ENCODE data around the gene TBX1.
"Not testable (repeated sequence)": the region's sequence is repeated elsewhere in the genome, so short reads cannot be mapped to it uniquely, and the experiment has no call there.

Gene TBX1

DNA sequence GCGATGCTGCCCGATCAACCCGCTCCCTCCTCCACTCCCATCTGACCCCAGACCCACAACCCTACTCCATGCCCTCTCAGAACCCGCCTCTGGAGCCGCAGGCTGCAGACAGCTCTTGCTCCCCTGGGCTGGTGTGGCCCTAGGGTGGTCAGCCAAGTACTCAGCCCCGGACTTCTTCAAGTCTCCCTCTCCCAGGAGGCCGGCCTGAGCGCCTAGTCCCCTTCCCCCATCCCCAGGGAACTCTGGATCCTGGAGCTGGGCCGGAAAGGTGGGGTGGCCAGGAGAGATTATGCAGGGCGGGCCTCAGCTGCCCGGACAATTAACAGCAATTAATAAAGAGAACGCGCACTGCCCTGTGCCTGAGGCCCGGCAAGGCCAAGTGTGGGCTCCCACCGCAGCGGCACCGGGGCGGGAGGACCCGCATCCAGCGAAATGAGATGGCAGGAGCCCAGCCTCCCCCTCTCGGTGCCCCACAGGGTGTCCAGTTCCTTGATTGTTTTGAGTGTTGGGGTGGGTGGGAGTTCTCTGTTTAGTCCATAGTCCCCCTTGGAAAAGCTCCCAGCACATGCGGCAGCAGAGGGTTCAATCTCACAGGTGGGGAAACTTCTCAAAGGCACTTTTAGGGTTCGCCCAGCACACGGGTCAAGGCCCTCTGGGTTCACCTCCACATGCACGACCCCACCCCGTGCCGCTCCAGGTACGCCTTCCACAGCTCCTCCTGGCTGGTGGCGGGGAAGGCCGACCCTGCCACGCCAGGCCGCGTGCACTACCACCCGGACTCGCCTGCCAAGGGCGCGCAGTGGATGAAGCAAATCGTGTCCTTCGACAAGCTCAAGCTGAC, 3.1 kb downstream of the TBX1 start:
- no peak for DNase-seq (ENCODE audit: low read depth in 1 of 2, low spot score in 1 of 2)

GRCh38 chr22:19764299-19764593, 3.7 kb downstream of the TBX1 start:
- DNase-seq (ENCODE audit: low read depth in 1 of 2, low spot score in 1 of 2): no peak

DNA sequence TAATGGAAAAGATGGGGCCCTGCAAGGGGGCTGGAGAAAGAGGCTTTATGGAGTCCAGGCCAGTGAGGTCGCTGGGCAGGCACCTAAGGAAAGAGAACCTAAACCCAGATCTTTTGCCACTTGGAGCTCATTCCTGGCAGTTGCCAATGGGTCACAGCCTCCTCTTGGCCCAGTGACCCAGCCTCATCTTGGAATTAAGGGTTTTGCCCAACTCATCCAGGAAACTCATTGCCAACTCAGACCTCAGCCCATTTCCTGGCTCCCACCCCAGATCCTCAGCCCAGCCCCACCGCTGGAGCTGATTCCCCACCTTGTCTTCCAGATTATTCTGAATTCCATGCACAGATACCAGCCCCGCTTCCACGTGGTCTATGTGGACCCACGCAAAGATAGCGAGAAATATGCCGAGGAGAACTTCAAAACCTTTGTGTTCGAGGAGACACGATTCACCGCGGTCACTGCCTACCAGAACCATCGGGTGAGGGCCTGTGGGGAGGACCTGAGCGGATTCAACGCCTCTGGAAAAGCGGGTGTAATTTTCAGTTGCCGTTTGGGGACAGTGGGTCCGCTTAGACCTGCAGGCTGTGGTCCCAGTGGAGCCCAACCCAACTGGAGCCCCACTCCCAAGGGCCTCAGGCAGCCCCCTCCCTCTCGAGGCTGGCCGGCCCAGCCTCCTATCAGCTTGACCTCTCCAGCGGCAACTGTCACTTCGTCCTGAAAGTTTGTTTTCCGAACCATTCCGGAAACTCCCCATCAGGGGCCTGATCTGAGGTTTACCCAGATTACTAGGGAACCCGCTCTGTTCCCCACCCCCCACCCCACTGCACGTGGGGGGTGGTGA, 4.3 kb downstream of the TBX1 start:
- DNase-seq (ENCODE audit: low read depth in 1 of 2, low spot score in 1 of 2): no peak

DNA sequence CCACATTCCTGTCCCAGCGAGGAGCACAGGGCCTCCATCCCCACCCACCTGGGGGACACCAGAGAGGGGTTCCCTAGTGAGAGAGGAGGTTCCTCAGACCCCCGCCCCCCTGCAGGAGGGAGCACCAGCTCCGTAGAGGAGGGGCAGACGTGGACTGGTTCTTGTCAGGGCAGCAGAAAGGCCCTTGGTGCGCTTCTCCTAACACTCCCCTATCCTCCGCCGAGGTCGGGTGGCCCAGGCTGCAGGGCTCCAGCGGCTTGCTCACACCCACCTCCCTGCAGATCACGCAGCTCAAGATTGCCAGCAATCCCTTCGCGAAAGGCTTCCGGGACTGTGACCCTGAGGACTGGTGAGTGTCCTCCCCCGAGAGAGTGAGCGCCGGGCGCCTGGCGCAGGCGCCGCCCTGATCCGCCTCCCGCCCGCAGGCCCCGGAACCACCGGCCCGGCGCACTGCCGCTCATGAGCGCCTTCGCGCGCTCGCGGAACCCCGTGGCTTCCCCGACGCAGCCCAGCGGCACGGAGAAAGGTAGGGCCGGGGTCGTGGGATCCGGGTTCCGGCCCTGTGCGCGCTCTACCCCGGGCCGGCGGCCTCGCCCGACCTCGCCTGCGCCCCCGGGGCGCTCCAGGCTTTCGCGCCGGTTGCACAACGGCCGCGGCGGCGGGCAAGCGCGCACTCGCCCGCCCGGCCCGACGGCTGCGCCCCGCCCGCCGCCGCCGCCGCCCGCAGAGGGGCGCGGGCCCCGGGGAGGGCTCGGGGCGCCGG, 5.1 kb downstream of the TBX1 start:
- DNase-seq (ENCODE audit: low read depth in 1 of 2, low spot score in 1 of 2): no peak

GRCh38 chr22:19766240-19766510, 5.6 kb downstream of the TBX1 start:
- DNase-seq (ENCODE audit: low read depth in 1 of 2, low spot score in 1 of 2): no peak

DNA sequence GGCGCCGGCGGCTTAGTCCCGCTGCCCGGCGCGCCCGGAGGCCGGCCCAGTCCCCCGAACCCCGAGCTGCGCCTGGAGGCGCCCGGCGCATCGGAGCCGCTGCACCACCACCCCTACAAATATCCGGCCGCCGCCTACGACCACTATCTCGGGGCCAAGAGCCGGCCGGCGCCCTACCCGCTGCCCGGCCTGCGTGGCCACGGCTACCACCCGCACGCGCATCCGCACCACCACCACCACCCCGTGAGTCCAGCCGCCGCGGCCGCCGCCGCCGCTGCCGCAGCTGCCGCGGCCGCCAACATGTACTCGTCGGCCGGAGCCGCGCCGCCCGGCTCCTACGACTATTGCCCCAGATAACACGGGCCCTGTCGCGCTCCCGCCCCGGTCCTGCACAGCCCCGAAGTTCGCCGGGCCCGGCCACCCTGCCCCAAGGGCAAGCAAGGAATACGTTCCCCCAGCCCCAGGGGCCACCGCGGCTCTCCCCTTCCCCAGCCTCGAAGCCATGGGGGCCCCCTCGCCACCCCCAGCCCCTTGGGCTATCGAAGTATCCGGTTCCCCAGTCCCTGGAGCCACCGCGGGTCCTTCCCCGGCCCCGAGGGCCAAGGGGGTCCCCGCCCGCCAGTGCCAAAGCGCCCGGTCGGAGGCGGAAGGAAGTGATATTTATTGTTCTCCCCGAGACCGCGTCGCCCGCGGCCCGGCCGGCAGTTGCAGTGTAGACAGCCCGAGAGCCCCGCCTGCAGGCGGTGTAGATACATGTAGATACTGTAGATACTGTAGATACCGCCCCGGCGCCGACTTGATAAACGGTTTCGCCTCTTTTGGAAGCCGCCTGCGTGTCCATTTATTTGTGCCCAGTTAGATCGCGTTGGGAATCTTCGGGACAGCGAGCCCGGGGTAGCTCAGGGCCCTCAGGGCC, 6.2 kb downstream of the TBX1 start:
- DNase-seq (ENCODE audit: low read depth in 1 of 2, low spot score in 1 of 2): no peak

GRCh38 chr22:19767427-19768341, 7.1 kb downstream of the TBX1 start:
- no peak for DNase-seq (ENCODE audit: low read depth in 1 of 2, low spot score in 1 of 2)

GRCh38 chr22:19769393-19769715, 8.8 kb downstream of the TBX1 start:
- DNase-seq (ENCODE audit: low read depth in 1 of 2, low spot score in 1 of 2): no peak

GRCh38 chr22:19770349-19771220, 10.0 kb downstream of the TBX1 start:
- DNase-seq (ENCODE audit: low read depth in 1 of 2, low spot score in 1 of 2): no peak

DNA sequence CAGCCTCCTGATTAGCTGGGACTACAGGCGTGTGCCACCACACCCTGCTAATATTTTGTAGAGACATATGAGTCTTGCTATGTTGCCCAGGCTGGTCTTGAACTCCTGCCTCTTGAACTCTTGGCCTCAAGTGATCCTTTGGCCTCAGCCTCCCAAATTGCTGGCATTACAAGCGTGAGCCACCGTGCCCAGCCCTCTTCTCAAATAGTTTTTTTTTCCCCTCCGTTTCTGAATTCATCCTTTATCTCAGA, 11.8 kb downstream of the TBX1 start:
- no peak for DNase-seq (ENCODE audit: low read depth in 1 of 2, low spot score in 1 of 2)

DNA sequence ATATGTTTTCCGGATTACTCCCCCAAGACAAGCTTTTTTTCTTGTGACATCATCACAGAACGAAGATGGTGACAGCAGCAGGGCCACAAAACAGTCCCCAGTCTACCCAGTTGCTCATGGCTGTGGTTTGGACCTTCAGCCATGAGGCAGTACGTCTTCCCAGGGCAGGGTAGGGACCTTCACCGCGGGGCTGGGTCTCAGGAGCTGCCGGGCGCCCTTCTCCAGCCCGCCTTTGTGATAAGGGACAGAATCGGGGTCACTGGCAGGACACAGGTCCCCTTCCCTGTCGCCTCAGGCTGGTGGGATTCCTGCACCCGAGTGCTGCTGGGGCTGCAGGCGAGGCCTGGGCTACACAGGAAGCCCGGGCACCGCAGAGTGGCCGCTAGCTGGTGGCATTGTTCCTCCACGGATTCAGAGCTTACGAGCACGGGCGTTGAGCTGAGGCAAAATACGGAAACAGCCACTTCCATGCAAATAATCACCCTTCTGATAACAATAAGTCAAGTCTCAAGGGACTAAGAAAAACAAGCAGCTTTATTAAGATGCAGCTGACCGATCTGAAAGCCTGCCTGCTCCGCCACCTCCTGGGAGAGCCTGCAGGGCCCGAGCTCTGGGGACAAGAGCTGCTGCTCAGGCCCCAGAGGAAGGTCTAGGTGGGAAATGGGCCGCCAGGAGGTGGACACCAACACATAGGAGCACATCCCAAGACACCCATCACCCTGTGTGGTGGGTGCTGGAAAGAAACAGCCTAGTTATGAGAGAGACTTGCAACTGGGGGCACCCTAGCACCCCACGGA, 12.3 kb downstream of the TBX1 start:
- DNase-seq (ENCODE audit: low read depth in 1 of 2, low spot score in 1 of 2): no peak

DNA sequence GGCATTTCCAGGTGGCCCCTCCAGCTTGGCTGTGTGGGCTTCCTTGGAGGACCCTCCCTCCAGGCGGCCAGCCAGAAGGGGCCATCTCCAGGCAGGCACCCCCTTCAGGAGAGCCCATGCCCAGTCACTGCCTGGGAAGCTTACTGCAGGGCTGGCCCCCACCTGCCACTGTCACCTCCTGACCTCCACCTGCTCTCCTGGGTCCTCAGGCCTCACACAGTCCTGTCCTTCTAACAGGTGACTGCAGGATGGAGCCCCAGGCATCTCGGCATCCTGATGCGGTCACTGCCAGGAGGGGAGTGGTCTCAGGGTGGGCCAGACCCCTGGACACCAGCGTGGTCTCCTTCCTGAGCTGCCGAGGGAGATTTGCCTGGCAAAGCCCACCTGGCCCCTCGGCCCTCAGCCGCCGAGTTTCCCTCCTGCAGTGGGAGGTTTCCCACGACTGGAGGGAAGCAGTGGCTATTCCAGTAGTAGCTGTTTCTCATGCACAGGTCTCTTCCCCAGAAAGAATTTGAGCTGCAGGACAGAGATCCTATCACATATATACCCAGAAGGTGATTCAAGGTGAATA, 13.0 kb downstream of the TBX1 start:
- no peak for DNase-seq (ENCODE audit: low read depth in 1 of 2, low spot score in 1 of 2)

- no peak for DNase-seq (ENCODE audit: low read depth in 1 of 2, low spot score in 1 of 2)
Observed at GRCh38 chr22:19774628-19775027, 14.1 kb downstream of the TBX1 start.

- DNase-seq (ENCODE audit: low read depth in 1 of 2, low spot score in 1 of 2): no peak
Observed at GRCh38 chr22:19775496-19776325, 15.1 kb downstream of the TBX1 start.

DNA sequence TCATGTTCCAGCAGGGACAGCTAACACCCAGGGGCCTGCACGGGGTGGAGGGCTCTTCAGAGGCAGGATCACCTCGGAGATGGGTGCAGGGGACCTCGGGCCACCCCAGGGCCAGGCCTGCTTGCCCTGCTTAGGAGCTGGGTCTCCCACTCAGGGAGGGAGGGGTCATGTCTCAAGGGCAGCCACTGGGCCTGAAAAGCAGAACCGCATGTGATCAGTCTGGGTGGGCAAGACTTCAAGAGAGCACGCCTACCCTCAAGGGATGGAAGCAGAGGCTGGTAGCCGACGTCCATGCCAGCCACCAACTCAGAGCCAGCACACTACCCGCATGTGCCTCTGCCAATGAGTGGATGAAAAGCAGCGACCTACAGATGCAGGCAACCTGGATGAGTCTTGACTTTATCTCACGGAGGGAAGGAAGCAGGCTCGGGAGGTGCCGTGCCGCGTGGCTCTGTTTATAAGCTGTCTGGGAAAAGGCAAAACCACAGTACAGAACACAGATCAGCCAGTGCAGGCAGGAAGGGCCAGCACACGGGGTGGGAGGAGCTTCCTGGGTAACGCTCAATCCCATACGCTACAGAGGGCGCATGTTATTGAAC, 16.0 kb downstream of the TBX1 start:
- DNase-seq (ENCODE audit: low read depth in 1 of 2, low spot score in 1 of 2): no peak

DNA sequence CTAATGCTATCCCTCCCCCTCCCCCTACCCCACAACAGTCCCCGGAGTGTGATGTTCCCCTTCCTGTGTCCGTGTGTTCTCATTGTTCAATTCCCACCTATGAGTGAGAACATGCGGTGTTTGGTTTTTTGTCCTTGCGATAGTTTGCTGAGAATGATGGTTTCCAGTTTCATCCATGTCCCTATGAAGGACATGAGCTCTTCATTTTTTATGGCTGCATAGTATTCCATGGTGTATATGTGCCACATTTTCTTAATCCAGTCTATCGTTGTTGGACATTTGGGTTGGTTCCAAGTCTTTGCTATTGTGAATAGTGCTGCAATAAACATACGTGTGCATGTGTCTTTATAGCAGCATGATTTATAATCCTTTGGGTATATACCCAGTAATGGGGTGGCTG, 16.6 kb downstream of the TBX1 start:
- not testable (repeated sequence) for DNase-seq (ENCODE audit: low read depth in 1 of 2, low spot score in 1 of 2)

- DNase-seq (ENCODE audit: low read depth in 1 of 2, low spot score in 1 of 2): no peak
Observed at GRCh38 chr22:19779011-19779421, 18.4 kb downstream of the TBX1 start.

All from activated CD4-positive, alpha-beta T cell treated with anti-CD3 and anti-CD28 coated beads, Interleukin-2, amount 50 U/mL, for 24 hours (primary cell).